Measurements from ENCODE around the gene FXN. TPM values are rescaled to one million over a fixed set of nuclear protein-coding genes. Genes with fewer than 3 reads are reported as not detected.

FXN gene
- polyA plus RNA-seq, 1 of the 3 experiments (the other 2 are of a cell fraction): 15.7 TPM

DNA sequence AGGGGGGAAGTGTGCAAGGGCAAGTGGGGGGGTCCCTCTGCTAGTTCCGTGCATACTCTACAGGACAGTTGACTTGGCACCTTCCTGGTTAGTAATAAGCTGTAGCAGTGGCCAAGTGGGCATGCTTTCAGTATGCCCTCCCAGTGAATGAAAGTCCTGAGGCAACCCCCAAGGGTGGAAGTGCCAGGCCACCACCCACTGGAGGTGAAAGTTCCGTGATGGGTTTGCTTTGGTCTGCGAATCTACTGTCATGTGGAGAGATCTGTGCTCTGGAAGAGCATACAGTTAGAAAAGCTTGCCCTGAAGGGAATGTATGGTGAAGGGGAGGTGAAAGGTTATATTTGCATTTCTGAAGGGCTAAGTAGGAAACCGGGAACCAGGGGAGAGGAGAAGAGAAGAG lies 10.3 kb downstream of the FXN start:
- no peak overlapping the region for H3K27ac ChIP-seq (ENCODE audit: low read depth in 2 of 2, low read length in 1 of 2)
- no peak overlapping the region for H2AFZ ChIP-seq (ENCODE audit: low read depth)
- no peaks in the 10 kb centered on the region for H3K9me2 ChIP-seq
- peaks cover 7 to 9% of the 10 kb centered on the region in 2 experiments; a peak in 2 of 4 replicates for H3K4me1 ChIP-seq (ENCODE audit: control insufficient read depth in 1 of 2, insufficient read depth in 2 of 2, low read depth in 1 of 2, low read length in 1 of 2)
- H3F3A ChIP-seq (replicated peaks; ENCODE audit: insufficient read depth): no peaks in the 10 kb centered on the region
- no peaks in the 10 kb centered on the region for H3K9me3 ChIP-seq
- no peaks in the 10 kb centered on the region for H4K20me1 ChIP-seq (ENCODE audit: insufficient read depth)
- POLR2A ChIA-PET: no interaction called here
- no peak overlapping the region for H3K4me3 ChIP-seq (ENCODE audit: low read depth in 2 of 2, low read length in 1 of 2)
- no peaks in the 10 kb centered on the region for H3K27me3 ChIP-seq (ENCODE audit: insufficient read depth)
- TF ChIP-seq RCOR1 (IDR thresholded peaks at IDR 0.05; ENCODE audit: low read length) (no peak), JUND (IDR thresholded peaks at IDR 0.05) (no peak), REST (IDR thresholded peaks at IDR 0.05; ENCODE audit: low read depth, low read length) (no peak), EZH2phosphoT487 (IDR thresholded peaks at IDR 0.05; ENCODE audit: borderline replicate concordance, low read depth) (no peak), CHD2 (IDR thresholded peaks at IDR 0.05; ENCODE audit: low read length, partially characterized antibody) (no peak), USF1 (IDR thresholded peaks at IDR 0.05; ENCODE audit: borderline replicate concordance, low read depth) (no peak), TCF12 (IDR thresholded peaks at IDR 0.05) (no peak), ELF1 (IDR thresholded peaks at IDR 0.05) (no peak), GATA2 (CRISPR knock-in tag; IDR thresholded peaks at IDR 0.05) (no peak), POLR2AphosphoS5 (IDR thresholded peaks at IDR 0.05; ENCODE audit: low read depth, low read length) (no peak), MEF2A (IDR thresholded peaks at IDR 0.05; ENCODE audit: borderline replicate concordance, low read depth) (no peak), TEAD4 (IDR thresholded peaks at IDR 0.05; ENCODE audit: borderline replicate concordance, insufficient read depth) (no peak)
- H3K9ac ChIP-seq: no peak overlapping the region
- no peak for DNase-seq
- peaks cover 3 to 7% of the 10 kb centered on the region in 2 experiments for H3K36me3 ChIP-seq (replicated peaks in 1 of 2; ENCODE audit: control insufficient read depth in 1 of 2, insufficient read depth in 2 of 2, low read length in 1 of 2)
- CTCF ChIA-PET: interaction anchor here (1.4 to 3.3 kb wide), 5 partner anchors 8 to 147 kb away, joined by 4 to 14 read pairs (median 10); partner anchors contain the start of gene FXN
- no peaks in the 10 kb centered on the region for H3K79me2 ChIP-seq (ENCODE audit: insufficient read depth)
- 98% methylated on average over 4 of the region's 4 CpGs for WGBS (ENCODE audit: low lambda C conversion rate)
- no peak overlapping the region for H3K4me2 ChIP-seq

GRCh38 chr9:69046723-69047122 lies 11.2 kb downstream of the FXN start:
- no peaks in the 10 kb centered on the region for H3K27me3 ChIP-seq (ENCODE audit: insufficient read depth)
- H3K4me1 ChIP-seq (ENCODE audit: control insufficient read depth in 1 of 2, insufficient read depth in 2 of 2, low read depth in 1 of 2, low read length in 1 of 2): peaks cover 7 to 9% of the 10 kb centered on the region in 2 experiments; a peak in 2 of 4 replicates
- no peak overlapping the region for H2AFZ ChIP-seq (ENCODE audit: low read depth)
- peaks cover 3 to 7% of the 10 kb centered on the region in 2 experiments for H3K36me3 ChIP-seq (replicated peaks in 1 of 2; ENCODE audit: control insufficient read depth in 1 of 2, insufficient read depth in 2 of 2, low read length in 1 of 2)
- H3K9me3 ChIP-seq: no peaks in the 10 kb centered on the region
- H3K4me2 ChIP-seq: no peak overlapping the region
- no peak overlapping the region for H3K9ac ChIP-seq
- no peak overlapping the region for H3K27ac ChIP-seq (ENCODE audit: low read depth in 2 of 2, low read length in 1 of 2)
- 95% methylated on average over 4 of the region's 4 CpGs for WGBS (ENCODE audit: low lambda C conversion rate)
- H4K20me1 ChIP-seq (ENCODE audit: insufficient read depth): no peaks in the 10 kb centered on the region
- no peak overlapping the region for H3K4me3 ChIP-seq (ENCODE audit: low read depth in 2 of 2, low read length in 1 of 2)
- CTCF ChIA-PET: interaction anchor here (1.1 to 3.3 kb wide), 5 partner anchors 10 to 177 kb away, joined by 3 to 16 read pairs (median 9); partner anchors contain the start of gene FXN
- no peaks in the 10 kb centered on the region for H3K79me2 ChIP-seq (ENCODE audit: insufficient read depth)
- POLR2A ChIA-PET: no interaction called here
- no peaks in the 10 kb centered on the region for H3K9me2 ChIP-seq
- no peak for DNase-seq
- no peaks in the 10 kb centered on the region for H3F3A ChIP-seq (replicated peaks; ENCODE audit: insufficient read depth)
- no peak for TF ChIP-seq RCOR1 (IDR thresholded peaks at IDR 0.05; ENCODE audit: low read length)
- no peak for TF ChIP-seq RXRA (IDR thresholded peaks at IDR 0.05; ENCODE audit: borderline replicate concordance, low read depth)
- TF ChIP-seq MXI1 (IDR thresholded peaks at IDR 0.05; ENCODE audit: low read depth, low read length): no peak
- no peak for TF ChIP-seq GABPA (IDR thresholded peaks at IDR 0.05; ENCODE audit: low read depth)
- TF ChIP-seq RFX5 (IDR thresholded peaks at IDR 0.05; ENCODE audit: low read length): no peak
- no peak for TF ChIP-seq POLR2AphosphoS5 (IDR thresholded peaks at IDR 0.05; ENCODE audit: low read depth, low read length)
- TF ChIP-seq, protein P1, sequence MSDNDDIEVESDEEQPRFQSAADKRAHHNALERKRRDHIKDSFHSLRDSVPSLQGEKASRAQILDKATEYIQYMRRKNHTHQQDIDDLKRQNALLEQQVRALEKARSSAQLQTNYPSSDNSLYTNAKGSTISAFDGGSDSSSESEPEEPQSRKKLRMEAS (IDR thresholded peaks at IDR 0.05; ENCODE audit: low read depth): no peak
- no peak for TF ChIP-seq SIN3A (IDR thresholded peaks at IDR 0.05; ENCODE audit: borderline replicate concordance, low read depth, low read length)
- TF ChIP-seq, protein P2, sequence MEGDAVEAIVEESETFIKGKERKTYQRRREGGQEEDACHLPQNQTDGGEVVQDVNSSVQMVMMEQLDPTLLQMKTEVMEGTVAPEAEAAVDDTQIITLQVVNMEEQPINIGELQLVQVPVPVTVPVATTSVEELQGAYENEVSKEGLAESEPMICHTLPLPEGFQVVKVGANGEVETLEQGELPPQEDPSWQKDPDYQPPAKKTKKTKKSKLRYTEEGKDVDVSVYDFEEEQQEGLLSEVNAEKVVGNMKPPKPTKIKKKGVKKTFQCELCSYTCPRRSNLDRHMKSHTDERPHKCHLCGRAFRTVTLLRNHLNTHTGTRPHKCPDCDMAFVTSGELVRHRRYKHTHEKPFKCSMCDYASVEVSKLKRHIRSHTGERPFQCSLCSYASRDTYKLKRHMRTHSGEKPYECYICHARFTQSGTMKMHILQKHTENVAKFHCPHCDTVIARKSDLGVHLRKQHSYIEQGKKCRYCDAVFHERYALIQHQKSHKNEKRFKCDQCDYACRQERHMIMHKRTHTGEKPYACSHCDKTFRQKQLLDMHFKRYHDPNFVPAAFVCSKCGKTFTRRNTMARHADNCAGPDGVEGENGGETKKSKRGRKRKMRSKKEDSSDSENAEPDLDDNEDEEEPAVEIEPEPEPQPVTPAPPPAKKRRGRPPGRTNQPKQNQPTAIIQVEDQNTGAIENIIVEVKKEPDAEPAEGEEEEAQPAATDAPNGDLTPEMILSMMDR (IDR thresholded peaks at IDR 0.05): no peak
- no peak for TF ChIP-seq EZH2phosphoT487 (IDR thresholded peaks at IDR 0.05; ENCODE audit: borderline replicate concordance, low read depth)
- no peak for TF ChIP-seq SMC3 (IDR thresholded peaks at IDR 0.05; ENCODE audit: low read depth, low read length)
- TF ChIP-seq USF1 (IDR thresholded peaks at IDR 0.05; ENCODE audit: borderline replicate concordance, low read depth): no peak
- no peak for TF ChIP-seq FOSL2 (IDR thresholded peaks at IDR 0.05; ENCODE audit: borderline replicate concordance, low read depth)
- no peak for TF ChIP-seq ELF1 (IDR thresholded peaks at IDR 0.05)
- no peak for TF ChIP-seq EP300 (IDR thresholded peaks at IDR 0.05; ENCODE audit: borderline replicate concordance in 1 of 2, low read depth in 1 of 2, low read length in 1 of 2)
